ENCODE results near the gene ANHX.
"Not testable (repeated sequence)": the region's sequence is repeated elsewhere in the genome, so short reads cannot be mapped to it uniquely, and the experiment has no call there.

Gene ANHX

DNA sequence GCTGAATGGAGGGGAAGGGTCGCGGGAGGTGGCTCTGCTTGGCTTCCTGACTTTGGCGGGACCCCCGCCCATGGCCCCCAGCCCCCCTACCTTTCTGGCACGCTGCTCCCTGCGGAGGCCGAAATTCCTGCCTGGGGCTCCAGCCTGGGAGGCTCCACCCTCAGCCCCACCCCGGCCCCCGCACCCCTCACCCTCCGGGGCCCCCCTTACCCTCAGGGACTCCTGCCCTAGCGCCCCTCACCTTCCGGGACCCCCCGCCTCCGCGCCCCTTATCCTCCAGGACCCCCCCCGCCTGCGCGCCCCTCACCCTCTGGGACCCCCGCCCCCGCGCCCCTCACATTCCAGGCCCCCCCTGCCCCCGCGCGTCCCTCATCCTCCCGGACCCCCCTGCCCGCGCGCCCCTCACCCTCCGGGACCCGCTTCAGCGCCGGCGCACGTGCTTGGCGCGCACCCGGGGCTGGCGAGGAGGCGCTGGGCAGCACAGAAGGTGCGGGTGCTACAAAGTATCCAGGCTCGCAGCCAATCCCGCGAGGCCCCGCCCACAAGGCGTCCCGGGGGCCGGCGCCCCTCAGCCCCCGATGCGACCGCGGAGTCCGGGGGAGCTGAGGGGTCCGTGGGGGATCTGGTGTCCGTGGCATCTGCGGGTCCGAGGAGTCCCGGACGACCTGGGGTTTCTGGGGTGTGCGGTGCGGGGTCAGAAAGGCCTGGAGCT, at the start of gene ANHX:
Gene ANHX (minus strand): TSS at position 477 of the 712 bp plus-strand sequence. CDS start 1,521 bp downstream, outside the sequence.
- DNase-seq (ENCODE audit: low read depth in 2 of 2) = no peak

DNA sequence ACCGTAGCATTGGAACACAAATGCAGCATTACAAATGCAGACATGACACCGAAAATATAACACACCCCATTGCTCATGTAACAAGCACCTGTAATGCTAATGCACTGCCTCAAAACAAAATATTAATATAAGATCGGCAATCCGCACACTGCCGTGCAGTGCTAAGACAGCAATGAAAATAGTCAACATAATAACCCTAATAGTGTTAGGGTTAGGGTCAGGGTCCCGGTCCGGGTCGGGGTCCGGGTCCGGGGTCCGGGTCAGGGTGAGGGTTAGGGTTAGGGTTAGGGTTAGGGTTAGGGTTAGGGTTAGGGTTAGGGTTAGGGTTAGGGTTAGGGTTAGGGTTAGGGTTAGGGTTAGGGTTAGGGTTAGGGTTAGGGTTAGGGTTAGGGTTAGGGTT, 29.0 kb upstream of the ANHX start:
- not testable (repeated sequence) for DNase-seq (ENCODE audit: low read depth in 2 of 2)

DNA sequence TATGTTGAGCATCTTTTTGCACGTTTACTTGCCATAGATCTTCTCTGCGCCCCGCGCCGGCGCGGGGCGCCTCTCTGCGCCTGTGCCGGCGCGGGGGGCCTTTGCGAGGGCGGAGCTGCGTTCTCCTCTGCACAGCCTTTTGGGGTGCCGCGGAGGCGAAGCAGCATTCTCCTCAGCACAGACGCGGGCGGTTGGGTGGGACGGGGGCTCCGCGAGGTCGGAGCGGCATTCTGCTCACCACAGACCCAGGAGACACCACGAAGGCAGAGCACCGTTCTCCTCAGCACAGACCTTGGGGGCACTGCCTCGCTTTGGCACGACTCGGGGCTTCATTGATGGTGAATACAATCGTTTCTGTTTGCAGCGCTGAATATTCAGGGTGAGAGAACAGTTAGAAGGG, 28.5 kb upstream of the ANHX start:
- no peak for DNase-seq (ENCODE audit: low read depth in 2 of 2)

DNA sequence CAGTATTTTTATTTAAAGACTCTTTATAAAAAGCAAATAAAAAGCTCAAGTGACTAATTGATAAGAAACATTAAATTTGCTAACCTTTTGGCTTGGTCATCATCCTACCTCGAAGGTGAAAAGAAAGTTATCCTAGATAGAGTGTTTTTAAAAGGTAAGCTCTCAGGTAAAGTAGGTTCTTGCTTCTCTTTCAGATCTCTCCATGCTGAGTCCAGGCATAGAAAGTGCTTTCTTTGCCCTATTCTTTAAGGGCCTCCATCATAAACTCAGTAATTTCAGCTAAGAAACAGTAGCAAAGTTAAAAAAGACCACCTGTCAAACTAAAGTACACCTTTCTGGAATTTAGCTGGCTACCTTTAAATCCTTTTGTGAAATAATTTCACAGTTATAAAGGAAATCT, 20.6 kb upstream of the ANHX start:
- no peak for DNase-seq (ENCODE audit: low read depth in 2 of 2)

GRCh38 chr12:133255833-133256232, 20.2 kb upstream of the ANHX start:
- DNase-seq (ENCODE audit: low read depth in 2 of 2) = not testable (repeated sequence)

GRCh38 chr12:133251732-133252131, 16.1 kb upstream of the ANHX start:
- no peak for DNase-seq (ENCODE audit: low read depth in 2 of 2)

DNA sequence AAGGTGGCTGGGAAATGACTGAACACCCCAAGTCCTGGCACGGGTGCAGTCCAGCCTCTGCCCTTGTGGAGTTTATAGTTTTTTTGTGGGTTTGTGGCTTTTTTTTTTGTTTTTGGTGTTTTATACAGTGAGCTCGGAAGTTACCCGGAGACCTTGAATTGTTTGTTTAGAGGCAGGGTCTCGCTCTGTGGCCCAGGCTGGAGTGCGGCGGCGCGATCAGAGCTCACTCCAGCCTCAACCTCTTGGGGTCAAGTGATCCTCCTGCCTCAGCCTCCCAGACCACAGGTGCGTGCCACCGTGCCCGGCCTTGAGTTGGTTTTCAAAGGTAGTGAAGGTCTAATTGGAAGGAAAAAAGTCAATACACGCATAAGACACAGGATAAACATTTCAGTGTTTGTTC, 879 bp upstream of the ANHX start:
- no peak for DNase-seq (ENCODE audit: low read depth in 2 of 2)

- DNase-seq (ENCODE audit: low read depth in 2 of 2) = no peak
Observed at GRCh38 chr12:133236144-133236543, 467 bp upstream of the ANHX start.

- DNase-seq (ENCODE audit: low read depth in 2 of 2) = no peak
Observed at GRCh38 chr12:133234971-133235370, 706 bp downstream of the ANHX start.

DNA sequence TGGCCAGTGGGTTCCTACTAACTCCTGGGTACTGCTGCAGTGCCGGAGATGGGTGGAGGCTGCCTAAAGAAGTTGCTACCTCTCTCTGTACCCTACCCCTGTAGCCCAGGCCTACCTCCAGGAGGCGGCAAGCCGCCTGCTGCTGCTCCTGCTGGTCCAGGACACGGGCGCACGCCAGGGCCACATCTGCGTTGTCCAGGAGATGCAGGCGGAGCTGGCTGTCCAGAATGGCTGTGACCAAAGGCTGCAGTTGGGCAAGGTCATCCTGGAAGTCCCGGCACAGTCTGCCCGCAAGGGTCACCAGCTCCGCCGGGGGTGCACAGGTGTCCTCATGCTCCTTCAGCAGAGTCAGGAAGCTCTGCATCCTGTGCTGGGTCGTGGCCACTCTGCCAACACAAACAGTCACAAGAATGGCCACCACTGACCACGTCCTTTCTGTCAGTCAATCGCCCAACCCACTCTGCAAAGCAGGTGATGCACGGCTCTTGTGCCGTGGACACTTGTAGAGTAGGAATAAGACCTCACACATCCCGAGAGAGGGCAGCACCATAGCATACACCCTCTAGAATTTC, 1.6 kb downstream of the ANHX start:
- DNase-seq (ENCODE audit: low read depth in 2 of 2) = no peak

GRCh38 chr12:133233006-133233405, 2.7 kb downstream of the ANHX start:
- no peak for DNase-seq (ENCODE audit: low read depth in 2 of 2)

- DNase-seq (ENCODE audit: low read depth in 2 of 2) = no peak
Observed at GRCh38 chr12:133231001-133231400, 4.7 kb downstream of the ANHX start.

- no peak for DNase-seq (ENCODE audit: low read depth in 2 of 2)
Observed at GRCh38 chr12:133227281-133227852, 8.3 kb downstream of the ANHX start.

DNA sequence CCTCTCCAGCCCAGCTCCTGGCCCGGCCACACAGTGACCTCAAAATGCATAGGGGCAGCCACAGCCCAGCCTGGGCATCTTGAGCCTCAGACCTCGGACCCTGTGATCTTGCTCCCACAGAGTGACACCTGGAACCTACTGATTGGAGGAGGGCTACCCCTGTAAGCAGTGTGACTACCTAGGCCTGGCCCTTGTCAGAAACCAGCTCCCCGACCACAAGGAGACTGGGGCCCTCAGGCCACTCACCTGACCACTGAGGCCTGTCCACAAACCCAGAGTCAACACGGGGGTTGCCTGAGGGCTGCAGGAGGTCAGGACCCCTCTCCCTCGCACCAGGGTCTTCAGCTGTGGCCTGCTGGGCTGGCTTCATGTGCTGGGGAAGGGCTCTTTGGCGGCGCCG, 9.0 kb downstream of the ANHX start:
- DNase-seq (ENCODE audit: low read depth in 2 of 2) = no peak

DNA sequence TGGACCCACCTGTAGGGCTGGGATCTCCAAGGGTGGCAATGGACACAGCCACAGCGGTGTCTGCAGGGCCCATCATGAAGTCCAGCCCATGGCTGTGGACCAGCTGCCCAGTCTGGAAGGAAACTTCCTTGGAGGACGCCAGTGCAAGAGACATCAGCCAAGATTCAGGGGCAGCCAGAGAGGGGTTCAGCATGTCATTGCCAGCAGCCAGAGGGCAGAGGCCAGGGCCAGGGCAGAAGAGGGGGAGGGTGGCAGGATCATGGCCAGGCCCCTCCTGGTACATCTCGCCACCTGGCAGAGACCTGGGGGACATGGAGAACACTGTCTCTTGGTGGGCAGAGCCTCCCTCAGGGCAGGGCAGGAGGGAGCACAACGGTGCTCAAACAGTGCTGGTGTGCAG, 10.2 kb downstream of the ANHX start:
- no peak for DNase-seq (ENCODE audit: low read depth in 2 of 2)

GRCh38 chr12:133222211-133222610, 13.5 kb downstream of the ANHX start:
- DNase-seq (ENCODE audit: low read depth in 2 of 2) = no peak

- no peak for DNase-seq (ENCODE audit: low read depth in 2 of 2)
Observed at GRCh38 chr12:133221241-133221640, 14.4 kb downstream of the ANHX start.

GRCh38 chr12:133220521-133220920, 15.2 kb downstream of the ANHX start:
- no peak for DNase-seq (ENCODE audit: low read depth in 2 of 2)

DNA sequence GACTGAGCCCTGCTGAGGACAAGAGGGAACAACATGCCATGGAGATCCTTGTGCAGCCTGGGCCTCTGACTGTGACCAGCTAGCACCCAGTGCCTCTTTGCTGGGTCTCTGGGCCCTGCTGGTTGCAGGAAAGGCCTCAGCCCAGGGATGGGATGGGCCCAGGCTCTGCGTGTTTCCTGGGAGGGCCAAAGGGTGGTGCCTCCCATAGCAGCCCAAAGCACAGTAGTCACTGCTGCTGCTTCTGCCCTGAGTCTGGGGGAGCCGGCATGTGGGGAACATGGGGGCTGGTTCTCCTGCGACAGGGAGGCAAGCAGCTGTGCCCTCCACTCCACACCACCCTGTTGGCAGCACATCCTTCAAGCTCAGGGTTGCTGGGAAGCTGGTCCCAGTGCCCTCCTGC, 18.5 kb downstream of the ANHX start:
- no peak for DNase-seq (ENCODE audit: low read depth in 2 of 2)

- DNase-seq (ENCODE audit: low read depth in 2 of 2) = no peak
Observed at GRCh38 chr12:133215724-133216123, 20.0 kb downstream of the ANHX start.

DNA sequence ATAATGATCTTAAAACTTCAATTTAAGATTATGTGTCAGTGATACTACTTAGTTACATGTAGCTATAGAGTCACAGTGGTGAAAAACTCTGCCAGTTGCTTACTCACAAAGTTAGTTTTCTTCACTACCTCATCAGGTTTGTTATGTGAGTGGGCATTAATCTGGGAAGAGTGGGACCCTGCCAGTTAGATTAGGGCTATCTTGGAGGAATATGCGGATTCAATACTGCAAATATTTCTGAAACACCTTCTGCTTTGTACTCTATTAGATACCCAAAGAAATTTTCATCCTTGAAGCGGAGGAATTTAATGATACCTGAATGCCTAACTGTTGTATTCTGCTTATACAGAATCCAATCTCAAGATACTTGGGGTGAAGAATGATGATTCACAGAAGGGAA, 29.3 kb downstream of the ANHX start:
- DNase-seq (ENCODE audit: low read depth in 2 of 2) = no peak

- DNase-seq (ENCODE audit: low read depth in 2 of 2) = no peak
Observed at GRCh38 chr12:133204264-133204603, 31.4 kb downstream of the ANHX start.
